Effector CD8-positive, alpha-beta T cell (primary cell): ENCODE results near the gene MT1G.
"Not testable (repeated sequence)": the region's sequence is repeated elsewhere in the genome, so short reads cannot be mapped to it uniquely, and the experiment has no call there.

Experiments
- DNase-seq: peaks from one replicate; lab custom pipeline; 2025; lab: John Stamatoyannopoulos, UW

The MT1G gene

DNA sequence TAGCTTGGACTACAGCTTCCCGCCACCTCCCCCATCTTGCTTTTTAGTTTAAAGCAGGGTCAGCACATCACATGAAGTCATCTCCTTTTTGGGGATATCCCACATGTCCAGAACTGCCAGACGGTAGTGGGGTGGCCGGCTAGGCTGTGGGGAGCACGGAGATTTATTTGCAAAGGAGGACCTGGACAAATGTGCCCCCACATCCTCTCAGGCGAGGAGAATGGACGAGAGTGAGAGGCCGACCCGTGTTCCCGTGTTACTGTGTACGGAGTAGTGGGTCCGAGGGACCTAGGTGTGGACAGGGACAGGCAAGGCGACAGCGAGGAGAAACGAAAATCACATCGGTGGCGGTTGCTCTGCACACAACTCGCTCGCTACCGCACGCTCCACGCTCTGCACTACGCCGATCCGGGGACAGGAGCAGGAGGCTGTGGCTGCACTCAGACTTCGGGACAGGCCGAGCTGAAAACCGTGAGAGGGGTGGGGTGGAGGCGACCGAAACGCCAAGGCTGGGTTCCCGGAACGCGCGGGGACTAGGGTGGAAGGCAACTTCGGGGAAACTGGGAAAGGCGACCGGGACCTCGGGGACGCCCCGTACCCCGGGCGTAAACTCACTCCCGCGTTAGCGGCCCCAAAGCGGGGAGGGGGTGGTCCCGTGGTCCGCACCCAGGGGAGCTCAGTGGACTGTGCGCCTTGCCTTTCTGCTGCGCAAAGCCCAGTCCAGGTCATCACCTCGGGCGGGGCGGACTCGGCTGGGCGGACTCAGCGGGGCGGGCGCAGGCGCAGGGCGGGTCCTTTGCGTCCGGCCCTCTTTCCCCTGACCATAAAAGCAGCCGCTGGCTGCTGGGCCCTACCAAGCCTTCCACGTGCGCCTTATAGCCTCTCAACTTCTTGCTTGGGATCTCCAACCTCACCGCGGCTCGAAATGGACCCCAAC lies 29.8 kb downstream of the MT1G start, which contains the start of gene MT1A:
Gene MT1A (plus strand): TSS at position 853 of the 937 bp plus-strand sequence. CDS start 73 bp downstream, at position 926.
- DNase-seq = no peak

- DNase-seq = no peak
These were observed 31.1 kb downstream of the MT1G start for GRCh38 chr16:56636616-56637413.

DNA sequence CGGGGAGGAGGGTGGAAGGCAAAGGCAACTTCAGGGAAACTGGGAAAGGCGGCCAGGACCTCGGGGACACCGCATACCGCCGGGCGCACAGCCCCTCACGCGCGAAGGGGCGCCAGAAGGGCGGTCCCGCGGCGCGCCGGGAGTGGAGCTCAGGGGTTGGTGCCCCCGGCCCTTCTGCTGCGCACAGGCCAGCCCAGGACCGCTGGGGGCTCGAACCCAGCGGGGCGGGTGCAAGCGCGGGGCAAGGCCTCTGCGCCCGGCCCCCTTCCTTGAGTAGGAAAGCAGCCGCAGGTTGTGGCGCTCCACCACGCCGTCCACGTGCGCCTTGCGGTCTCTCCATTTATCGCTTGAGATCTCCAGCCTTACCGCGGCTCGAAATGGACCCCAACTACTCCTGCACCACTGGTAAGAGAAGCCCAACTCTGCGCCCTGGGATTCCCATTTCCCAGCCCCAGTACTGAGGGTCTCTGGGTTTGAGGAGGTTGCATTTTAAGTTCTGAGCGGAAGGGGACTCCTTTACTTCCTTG lies 32.4 kb downstream of the MT1G start:
- no peak for DNase-seq

DNA sequence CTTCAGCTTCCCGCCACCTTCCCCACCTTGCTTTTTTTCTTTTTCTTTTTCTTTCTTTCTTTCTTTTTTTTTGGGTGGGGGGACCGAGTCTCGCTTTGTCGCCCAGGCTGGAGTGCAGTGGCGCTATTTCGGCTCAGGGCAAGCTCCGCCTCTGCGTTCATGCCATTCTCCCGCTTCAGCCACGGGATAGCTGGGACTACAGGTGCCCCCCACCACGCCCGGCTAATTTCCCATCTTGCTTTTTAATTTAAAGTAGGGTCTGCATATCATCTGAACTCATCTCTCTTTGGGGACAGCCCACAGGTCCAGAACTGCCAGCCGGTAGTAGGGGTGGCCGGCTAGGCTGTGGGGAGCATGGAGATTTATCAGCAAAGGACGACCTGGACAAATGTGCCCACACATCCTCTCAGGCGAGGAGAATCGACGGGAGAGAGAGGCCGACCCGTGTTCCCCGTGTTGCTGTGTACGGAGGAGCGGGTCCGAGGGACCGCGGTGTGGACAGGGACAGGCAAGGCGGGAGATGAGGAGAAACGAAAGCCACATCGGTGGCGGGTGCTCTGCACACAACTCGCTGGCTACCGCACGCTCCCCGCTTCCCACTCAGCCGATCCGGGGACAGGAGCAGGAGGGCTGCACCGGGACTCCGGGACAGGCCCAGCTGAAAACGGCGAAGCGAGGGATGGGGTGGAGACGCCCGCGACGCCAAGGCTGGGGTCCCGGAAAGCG lies 33.0 kb downstream of the MT1G start:
- DNase-seq = no peak

GRCh38 chr16:56633535-56633934 lies 34.3 kb downstream of the MT1G start:
- DNase-seq = no peak

GRCh38 chr16:56632848-56633365 lies 35.0 kb downstream of the MT1G start:
- no peak for DNase-seq

DNA sequence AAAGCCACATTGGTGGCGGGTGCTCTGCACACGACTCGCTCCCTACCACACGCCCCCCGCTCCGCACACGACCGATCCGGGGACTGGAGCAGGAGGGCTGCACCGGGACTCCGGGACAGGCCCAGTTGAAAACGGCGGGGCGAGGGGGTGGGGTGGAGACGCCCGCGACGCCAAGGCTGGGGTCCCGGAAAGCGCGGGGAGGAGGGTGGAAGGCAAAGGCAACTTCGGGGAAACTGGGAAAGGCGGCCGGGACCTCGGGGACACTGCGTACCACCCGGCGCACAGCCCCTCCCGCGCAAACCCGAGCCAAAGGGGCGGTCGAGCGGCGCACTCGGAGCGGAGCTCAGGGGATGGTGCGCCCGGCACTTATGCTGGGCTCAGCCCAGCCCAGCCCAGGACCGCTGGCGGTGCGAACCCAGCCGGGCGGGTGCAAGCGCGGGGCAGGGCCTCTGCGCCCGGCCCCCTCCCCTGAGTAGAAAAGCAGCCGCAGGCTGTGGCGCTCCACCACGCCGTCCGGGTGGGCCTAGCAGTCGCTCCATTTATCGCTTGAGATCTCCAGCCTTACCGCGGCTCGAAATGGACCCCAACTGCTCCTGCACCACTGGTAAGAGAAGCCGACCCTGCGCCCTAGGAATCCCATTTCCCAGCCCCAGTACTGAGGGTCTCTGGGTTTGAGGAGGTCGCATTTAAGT lies 35.6 kb downstream of the MT1G start, which contains the start of gene MT1M:
Gene MT1M (plus strand): TSS at position 504 of the 692 bp plus-strand sequence. CDS start 73 bp downstream, at position 577.
- no peak for DNase-seq

- no peak for DNase-seq
These were observed 36.1 kb downstream of the MT1G start for GRCh38 chr16:56631832-56632155.

DNA sequence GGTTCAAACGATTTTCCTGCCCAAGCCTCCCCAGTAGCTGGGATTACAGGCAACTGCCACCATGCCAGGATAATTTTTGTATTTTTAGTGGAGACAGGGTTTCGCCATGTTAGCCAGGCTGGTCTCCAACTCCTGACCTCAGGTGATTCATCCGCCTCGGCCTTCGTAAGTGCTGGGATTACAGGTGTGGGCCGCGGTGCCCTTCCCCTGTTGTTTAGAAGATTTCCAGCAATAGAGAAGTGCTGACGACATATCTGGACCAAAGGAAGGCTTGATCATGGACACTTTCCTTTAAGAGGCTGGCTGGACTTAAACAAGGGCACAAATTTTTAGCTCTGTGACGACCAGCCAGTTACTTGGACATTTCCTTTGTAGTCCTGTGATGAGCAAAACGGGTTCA lies 36.7 kb downstream of the MT1G start:
- DNase-seq = no peak

GRCh38 chr16:56630134-56630533 lies 37.7 kb downstream of the MT1G start:
- no peak for DNase-seq

DNA sequence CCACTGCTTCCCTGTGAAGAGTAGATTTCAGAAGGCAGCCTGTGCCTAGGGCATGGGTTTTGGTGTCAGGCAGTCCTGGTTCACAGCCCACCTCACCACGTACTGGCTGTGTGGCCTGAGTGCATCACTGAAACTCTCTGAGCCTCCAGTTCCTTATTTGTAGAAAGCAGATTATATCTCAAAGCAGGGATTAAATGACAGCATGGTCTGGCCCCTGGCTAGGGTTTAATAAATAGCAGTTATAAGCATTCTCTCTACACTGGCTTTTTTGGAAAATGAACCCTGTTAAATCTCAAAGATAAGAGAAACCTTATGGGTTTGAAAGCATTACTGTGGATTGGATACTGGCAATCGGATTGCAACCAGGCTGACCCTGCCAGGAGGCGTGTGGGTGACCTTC lies 38.3 kb downstream of the MT1G start:
- no peak for DNase-seq

- no peak for DNase-seq
These were observed 39.1 kb downstream of the MT1G start for GRCh38 chr16:56628486-56629350.

GRCh38 chr16:56626685-56627084 lies 41.2 kb downstream of the MT1G start:
- DNase-seq = no peak

DNA sequence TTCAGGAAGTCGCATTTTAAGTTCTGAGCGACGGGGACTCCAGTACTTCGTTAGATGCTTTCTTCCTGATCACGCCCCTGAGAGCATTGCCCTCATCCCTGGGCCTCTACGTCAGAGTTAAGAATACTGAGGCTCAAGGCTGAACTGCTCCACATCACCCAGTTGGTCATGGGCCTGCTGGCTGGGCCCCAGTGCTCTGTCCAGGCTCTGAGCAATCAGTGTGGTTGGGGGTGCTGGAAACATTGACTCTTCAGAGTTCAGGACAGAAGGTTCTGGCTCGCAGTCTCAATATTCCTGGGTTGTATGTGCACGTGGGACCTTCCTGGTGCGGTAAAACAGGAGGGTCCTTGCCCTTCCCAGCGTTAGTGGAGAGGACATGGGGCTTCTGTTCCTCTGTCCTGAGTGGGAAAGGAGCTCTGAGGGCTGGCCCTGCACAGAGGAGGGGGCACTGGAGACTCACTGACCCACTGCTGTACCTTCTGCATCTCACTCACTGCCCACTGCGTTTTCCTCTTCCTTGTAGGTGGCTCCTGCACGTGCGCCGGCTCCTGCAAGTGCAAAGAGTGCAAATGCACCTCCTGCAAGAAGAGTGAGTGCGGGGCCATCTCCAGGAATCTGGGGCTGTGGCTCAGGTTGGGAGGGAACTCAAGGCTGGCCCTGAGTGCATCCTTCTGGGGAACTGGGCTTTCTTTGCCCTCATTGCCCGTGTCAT lies 41.8 kb downstream of the MT1G start:
- no peak for DNase-seq

- no peak for DNase-seq
These were observed 42.5 kb downstream of the MT1G start, which contains the start of gene MT1E for GRCh38 chr16:56625140-56625942. TSS of gene MT1E (plus strand) at chr16:56625781. CDS start at chr16:56625852, 71 bp downstream.

DNA sequence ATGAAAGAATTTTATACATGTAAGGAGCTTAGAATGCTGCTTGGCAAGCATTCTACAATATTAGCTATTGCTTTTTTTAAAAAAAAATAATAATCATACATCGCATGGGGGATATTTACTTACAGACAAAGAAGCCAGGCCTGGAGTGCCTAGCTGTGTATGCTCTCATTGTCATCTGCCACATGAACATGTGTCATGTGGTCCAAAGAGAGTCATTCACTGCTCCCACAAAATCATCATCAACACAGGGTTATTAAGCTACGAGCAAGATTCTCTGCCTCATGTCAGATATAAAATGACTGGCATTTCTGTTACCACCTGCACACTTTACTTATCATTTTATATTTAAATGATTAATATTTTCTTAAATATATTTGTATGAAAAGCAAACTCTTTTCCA lies 44.2 kb downstream of the MT1G start:
- DNase-seq = no peak

- DNase-seq = not testable (repeated sequence)
These were observed 44.7 kb downstream of the MT1G start for GRCh38 chr16:56623184-56623583.
